K562 (cell line): ENCODE data around the gene BAHD1. TPM values are rescaled to one million over a fixed set of nuclear protein-coding genes. Genes with fewer than 3 reads are reported as not detected.

Source experiments
- ATAC-seq: fragments of 200-7000 bp; cut with Tn5 transposase; 3 replicates; pipeline ENCODE4 v1.9.1; 2020; ENCODE audit warnings: moderate library complexity
- BruUV-seq: library from RNA; stranded (reverse); fragments of 400-500 nt; replicated peaks from 2 replicates; lab custom pipeline; 2021; lab: Mats Ljungman, UMichigan
- CTCF ChIA-PET: fragments of 300-600 bp; formaldehyde crosslinking; extraction: SDS; loops from one replicate; lab custom pipeline; 2021; ENCODE audit warnings: low intra/inter-chr PET ratio; lab: Yijun Ruan, JAX
- POLR2A ChIA-PET: fragments of 300-600, 350-650 bp; sonication (Branson Sonifier 250); formaldehyde crosslinking; extraction: SDS; loops from one replicate; lab custom pipeline; 2021; ENCODE audit warnings: antibody characterized with exemption, inconsistent platforms; lab: Yijun Ruan, JAX
- DNase-seq, 4 experiments: peaks; one replicate each; pipeline versions ENCODE4 v3.0.0 to v3.0.0-alpha.2; 2011 to 2018; ENCODE audit warnings: low spot score in 3 of 4, mixed read lengths in 3 of 4; ENCODE audit errors: extremely low read depth in 1 of 4
- FAIRE-seq: peaks from 2 replicates; lab custom pipeline; 2011; peaks lifted over from hg19 to GRCh38; lab: Jason Lieb, UNC
- H2AFZ ChIP-seq: 2 replicates; pipeline ENCODE4 v1.6.0; 2011; ENCODE audit warnings: low read depth, low read length, control low read depth, inconsistent platforms
- H3K27ac ChIP-seq: fragments of 200-600 bp; 3 replicates; pipeline ENCODE4 v1.8.0; 2011; ENCODE audit warnings: low read depth, mild to moderate bottlenecking, control low read depth, inconsistent platforms, low read length, moderate library complexity, mixed read lengths; ENCODE audit errors: extremely low read depth
- H3K27me3 ChIP-seq, 2 experiments: fragments of 300-600 bp in 1 of 2; 2 replicates in 1 of 2; 3 replicates in 1 of 2; pipeline versions ENCODE4 v1.6.0 to v1.8.0; 2011; ENCODE audit warnings: inconsistent platforms in 2 of 2, low read length in 2 of 2, mild to moderate bottlenecking in 1 of 2, mixed read lengths in 1 of 2, moderate library complexity in 1 of 2; ENCODE audit not compliant: control insufficient read depth in 2 of 2, insufficient read depth in 2 of 2
- H3K36me3 ChIP-seq: fragments of 300-600 bp; 3 replicates; pipeline ENCODE4 v1.8.0; 2011; ENCODE audit warnings: mild to moderate bottlenecking, low read length, inconsistent platforms; ENCODE audit not compliant: control insufficient read depth, insufficient read depth
- H3K4me1 ChIP-seq, 2 experiments: fragments of 200-600 bp in 1 of 2; replicated peaks in 1 of 2; 2 replicates in 1 of 2; 3 replicates in 1 of 2; pipeline versions ENCODE4 v1.5.1 to v1.8.0; 2011; ENCODE audit warnings: inconsistent platforms in 2 of 2, low read length in 2 of 2, mild to moderate bottlenecking in 1 of 2, mixed read lengths in 1 of 2, moderate library complexity in 1 of 2; ENCODE audit not compliant: control insufficient read depth in 2 of 2, insufficient read depth in 2 of 2
- H3K4me2 ChIP-seq: 2 replicates; pipeline ENCODE4 v1.6.1; 2011; ENCODE audit warnings: low read length, control low read depth, inconsistent platforms, mixed read lengths; ENCODE audit not compliant: insufficient read depth
- H3K4me3 ChIP-seq: fragments of 200-600 bp; sonication (generic), shearing (Covaris generic); 2 replicates; pipeline ENCODE4 v1.5.1; 2016; ENCODE audit warnings: control low read depth, inconsistent platforms
- H3K79me2 ChIP-seq: fragments of 200-600 bp; 3 replicates; pipeline ENCODE4 v1.8.0; 2011; ENCODE audit warnings: low read length, inconsistent platforms; ENCODE audit not compliant: control insufficient read depth, insufficient read depth
- H3K9ac ChIP-seq, 2 experiments: 2 replicates each; pipeline versions ENCODE4 v1.6.0 to v1.6.1; 2011; ENCODE audit warnings: low read depth in 2 of 2, low read length in 2 of 2, control low read depth in 1 of 2, inconsistent platforms in 1 of 2, mild to moderate bottlenecking in 1 of 2, mixed read lengths in 1 of 2; ENCODE audit not compliant: insufficient read depth in 1 of 2
- H3K9me1 ChIP-seq: one replicate; pipeline ENCODE4 v1.6.0; 2011; ENCODE audit warnings: inconsistent platforms, mild to moderate bottlenecking, low read length, moderate library complexity; ENCODE audit not compliant: control insufficient read depth, insufficient read depth
- H3K9me3 ChIP-seq: replicated peaks from 2 replicates; pipeline ENCODE4 v1.5.1; 2011; ENCODE audit warnings: low read depth, low read length, inconsistent platforms; ENCODE audit not compliant: control insufficient read depth, insufficient read depth
- H4K20me1 ChIP-seq: replicated peaks from 2 replicates; pipeline ENCODE4 v1.6.1; 2011; ENCODE audit warnings: low read length, inconsistent platforms, mixed read lengths; ENCODE audit not compliant: control insufficient read depth, insufficient read depth
- DEAF1 ChIP-seq: fragments of 450-650 bp; formaldehyde crosslinking; IDR thresholded peaks from 2 replicates; pipeline ENCODE4 v1.4.0; 2020; ENCODE audit warnings: mild to moderate bottlenecking, moderate library complexity
- FOSL1 ChIP-seq: fragments of 200-800 bp; sonication (Bioruptor generic); conservative IDR thresholded peaks from 2 replicates; pipeline ENCODE4 v1.6.1; 2016; ENCODE audit warnings: missing genetic modification characterization, missing compliant biosample characterization
- HNRNPL ChIP-seq: fragments of 200-400 bp; formaldehyde crosslinking; IDR thresholded peaks from 2 replicates; pipeline ENCODE4 v1.6.1; 2017; ENCODE audit warnings: low read depth, mild to moderate bottlenecking, low read length
- HNRNPUL1 ChIP-seq: fragments of 200-400 bp; formaldehyde crosslinking; IDR thresholded peaks from 2 replicates; pipeline ENCODE4 v1.6.1; 2017; ENCODE audit warnings: low read length
- ID3 ChIP-seq, 2 experiments: fragments of 250-450 bp in 1 of 2; fragments of 450-650 bp in 1 of 2; sonication (Bioruptor Pico) in 1 of 2; IDR thresholded peaks; 2 replicates each; pipeline versions ENCODE4 v1.6.1 to v1.8.0; 2016 to 2021; ENCODE audit warnings: mild to moderate bottlenecking in 2 of 2, moderate library complexity in 2 of 2, missing compliant biosample characterization in 1 of 2, missing genetic modification characterization in 1 of 2
- ILF3 ChIP-seq: fragments of 450-650 bp; IDR thresholded peaks from 2 replicates; pipeline ENCODE4 v1.6.1; 2018; ENCODE audit warnings: antibody characterized with exemption, mild to moderate bottlenecking, moderate library complexity, borderline replicate concordance
- KLF16 ChIP-seq: IDR thresholded peaks from 2 replicates; pipeline ENCODE4 v1.6.1; 2016; ENCODE audit warnings: antibody characterized with exemption
- L3MBTL2 ChIP-seq: fragments of 450-650 bp; IDR thresholded peaks from 2 replicates; pipeline ENCODE4 v1.6.1; 2016; ENCODE audit warnings: mild to moderate bottlenecking, moderate library complexity
- MCM5 ChIP-seq: fragments of 450-650 bp; IDR thresholded peaks from 2 replicates; pipeline ENCODE4 v1.6.1; 2016; ENCODE audit warnings: low read depth
- SREBF1 ChIP-seq: fragments of 150-350 bp; IDR thresholded peaks from 2 replicates; pipeline ENCODE4 v1.6.1; 2014; ENCODE audit warnings: antibody characterized with exemption, low read depth, low read length, borderline replicate concordance
- ZBTB33 ChIP-seq: sonication (generic); formaldehyde crosslinking; IDR thresholded peaks from 2 replicates; pipeline ENCODE4 v1.8.1; 2023; ENCODE audit warnings: mild to moderate bottlenecking, missing genetic modification reagents
- ZC3H4 ChIP-seq: sonication (generic); formaldehyde crosslinking; IDR thresholded peaks from 2 replicates; pipeline ENCODE4 v1.9.0; 2021; ENCODE audit warnings: missing genetic modification reagents, borderline replicate concordance
- ZNF655 ChIP-seq: fragments of 250-450 bp; sonication (Bioruptor Pico); IDR thresholded peaks from 2 replicates; pipeline ENCODE4 v1.5.0; 2021
- WGBS: fragments of 100-300 bp; shearing (Covaris generic); methylation state at CpG from one replicate; pipeline ENCODE4 v1.1.6; 2016; ENCODE audit warnings: low coverage, mixed read lengths; ENCODE audit not compliant: insufficient coverage; ENCODE audit errors: missing lambda C conversion rate; 5-methylcytosine and 5-hydroxymethylcytosine counted together
- in situ Hi-C: fragments of 300-500 bp; cut with MboI; formaldehyde crosslinking; loops from 4 replicates; pipeline ENCODE4 v1.15.0; 2018; ENCODE audit warnings: inconsistent platforms, mixed read lengths
- intact Hi-C: fragments of 100-400 bp; cut with micrococcal nuclease; formaldehyde crosslinking; loops from 2 replicates; pipeline ENCODE4 v1.14.2; 2022
- polyA plus RNA-seq, 8 experiments: library from polyadenylated mRNA; depleted of rRNA in 4 of 8; stranded (reverse) in 5 of 8; unstranded in 3 of 8; fragments of >200 nt; fragmentation: Nextera tagmentation in 2 of 8; fragmentation: Illumina TruSeq in 1 of 8; extraction: Ambion mirVana in 2 of 8; extraction: Trizol in 1 of 8; gene quantifications; 2 replicates each; pipeline versions ENCODE4 v1.2.1 to v1.2.3, GENCODE V29; 2011 to 2014; ENCODE audit warnings: inconsistent platforms in 1 of 8, missing spikeins in 1 of 8
- total RNA-seq, 7 experiments: library from RNA; depleted of rRNA in 6 of 7; stranded (reverse); fragments of >200 nt in 6 of 7; fragmentation: Illumina TruSeq in 2 of 7; extraction: Trizol in 2 of 7; gene quantifications; 2 replicates each; pipeline versions ENCODE4 v1.2.1 to v1.2.3, GENCODE V29; 2011 to 2021; ENCODE audit warnings: low replicate concordance in 1 of 7

BAHD1 gene
- total and polyA plus RNA-seq, 9 of the 15 experiments (the other 6 are each of a cell fraction or from before 2014, with no cell fraction given): 0.55 to 38.5 (median 11.5) TPM

- in situ Hi-C loops (loop anchor here (10.0 kb wide), 2 partner anchors 211 to 371 kb away; no protein-coding TSS in a partner anchor), intact Hi-C loops (no loop called here)
- no peak for DNase-seq
- Histone ChIP-seq H3K27me3 (no peaks in the 10 kb centered on the region), H2AFZ (no peak overlapping the region), H3K4me3 (no peak overlapping the region), H3K79me2 (no peaks in the 10 kb centered on the region), H3K4me2 (no peak overlapping the region), H3K9ac (no peak overlapping the region), H3K9me3 (no peaks in the 10 kb centered on the region), H3K27ac (no peak overlapping the region), H3K9me1 (no peaks in the 10 kb centered on the region), H4K20me1 (no peaks in the 10 kb centered on the region), H3K36me3 (no peaks in the 10 kb centered on the region), H3K4me1 (peaks cover 22 to 42% of the 10 kb centered on the region in 2 experiments; a peak in 4 of 5 replicates)
- 77% methylated on average over 4 of the region's 5 CpGs for WGBS
- CTCF ChIA-PET: no interaction called here
- POLR2A ChIA-PET: interaction anchor here (0.8 to 3.7 kb wide), 4 partner anchors 10 to 49 kb away, joined by 3 to 16 read pairs (median 3); no protein-coding TSS in a partner anchor
- no peak for FAIRE-seq
- ATAC-seq: no peak
- no TSS peak for BruUV-seq
- TF ChIP-seq HNRNPL: no peak
- TF ChIP-seq FOSL1 (tag): no peak
- no peak for TF ChIP-seq ZNF655 (CRISPR knock-in tag)
- no peak for TF ChIP-seq KLF16
- no peak for TF ChIP-seq ID3 (CRISPR knock-in tag; IDR thresholded peaks at IDR 0.05)
- no peak for TF ChIP-seq ID3 (tag; IDR thresholded peaks at IDR 0.05)
- TF ChIP-seq SREBF1: no peak
- TF ChIP-seq ILF3: no peak
- TF ChIP-seq HNRNPUL1: no peak
- TF ChIP-seq DEAF1 (CRISPR knock-in tag): no peak
- TF ChIP-seq ZC3H4 (CRISPR knock-in tag): no peak
- no peak for TF ChIP-seq L3MBTL2
- TF ChIP-seq ZBTB33: no peak
- no peak for TF ChIP-seq MCM5
Measured at GRCh38 chr15:40425681-40426080, 15.1 kb upstream of the BAHD1 start.
